Stimulated activated CD8-positive, alpha-beta memory T cell treated with anti-CD3 and anti-CD28 coated beads, Interleukin-15, amount 100 ng/mL, for 48 hours (primary cell): ENCODE measurements around the gene NEK6.

Experiments used
- DNase-seq, 2 donors: peaks; one replicate each; pipeline ENCODE4 v3.0.0-alpha.2; 2020; ENCODE audit warnings: low read depth in 2 of 2

NEK6 gene

GRCh38 chr9:124354346-124355038, 96.7 kb downstream of the NEK6 start:
- DNase-seq, result no peak

DNA sequence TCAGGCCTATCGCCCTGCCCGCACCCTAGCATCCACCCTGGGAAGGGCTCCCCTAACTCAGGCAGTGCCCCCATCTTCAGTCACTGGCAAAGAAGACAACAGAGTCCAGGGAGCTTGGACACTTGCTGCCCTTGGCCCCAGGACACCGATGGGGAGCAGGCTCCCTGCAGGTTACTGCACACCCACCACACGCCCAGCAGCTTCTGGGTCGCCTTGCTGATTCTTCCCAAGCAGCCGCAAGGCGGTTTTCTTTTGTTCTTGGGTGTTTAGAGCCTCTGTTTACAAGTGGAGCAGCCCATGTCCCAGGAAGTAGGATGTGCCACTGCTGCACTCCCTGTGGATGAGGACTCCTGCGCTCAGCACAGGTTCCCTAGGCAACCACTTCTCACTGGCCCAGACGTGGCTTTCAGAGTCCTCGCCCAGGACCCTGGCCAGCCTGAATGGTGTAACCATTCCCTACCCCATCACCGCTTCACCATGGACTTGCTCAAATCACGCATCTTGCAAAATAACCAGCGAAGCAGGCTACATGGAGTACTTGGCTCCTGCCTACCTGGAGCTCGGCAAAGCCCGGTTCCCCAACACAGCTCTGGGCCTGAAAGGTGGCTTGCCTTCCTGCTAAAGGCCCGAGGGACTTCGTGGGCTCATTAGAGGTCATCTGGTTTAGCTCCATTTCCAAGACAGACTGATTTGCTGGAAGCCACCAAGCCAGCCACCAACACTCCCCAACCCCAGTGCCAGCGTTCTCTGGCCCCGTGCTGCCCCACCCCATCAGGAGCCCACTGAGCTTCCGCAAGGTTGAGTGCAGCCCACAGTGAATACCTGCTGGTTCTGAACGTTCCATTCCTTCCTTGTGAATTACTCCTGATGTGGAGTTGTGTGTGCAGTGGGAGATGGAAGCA, 97.5 kb downstream of the NEK6 start:
- DNase-seq, result no peak

DNA sequence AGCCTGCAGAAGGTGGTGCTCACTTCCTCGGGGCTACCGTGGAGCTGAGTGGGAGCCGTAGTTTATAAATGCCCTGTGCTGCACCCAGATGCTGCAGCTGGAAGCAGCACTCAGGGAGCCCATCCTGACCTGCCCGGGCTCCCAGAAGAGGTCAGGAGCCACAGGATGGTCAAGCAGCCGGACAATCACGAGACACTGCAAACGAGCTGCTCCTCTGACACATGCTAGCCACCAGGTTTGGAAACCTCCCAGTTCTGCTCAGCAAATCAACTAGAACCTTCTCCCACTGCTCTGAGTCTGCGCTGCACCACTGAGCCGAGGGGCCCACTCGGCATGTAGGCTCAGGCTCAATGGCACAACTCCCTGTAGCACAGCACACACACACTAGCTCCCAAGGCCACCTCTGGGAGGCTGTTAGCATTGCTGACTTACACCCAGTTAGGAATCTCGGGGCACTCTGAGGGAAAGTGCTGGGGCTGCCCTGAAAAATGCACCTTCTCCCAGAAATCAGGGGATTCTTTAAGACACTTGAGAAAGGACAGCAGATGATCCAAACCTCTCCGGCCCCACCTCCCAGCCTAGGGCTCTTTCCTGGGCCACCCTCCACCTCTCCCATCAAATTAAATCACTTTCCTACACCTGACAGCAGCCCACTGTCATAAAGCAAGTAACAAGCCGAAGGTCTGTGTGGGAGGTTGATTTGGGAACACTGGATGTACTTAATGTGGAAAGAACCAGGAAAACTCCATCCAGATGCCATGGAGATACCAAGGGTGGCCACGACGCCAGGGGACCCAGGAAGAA, 98.4 kb downstream of the NEK6 start:
- DNase-seq, result no peak

DNA sequence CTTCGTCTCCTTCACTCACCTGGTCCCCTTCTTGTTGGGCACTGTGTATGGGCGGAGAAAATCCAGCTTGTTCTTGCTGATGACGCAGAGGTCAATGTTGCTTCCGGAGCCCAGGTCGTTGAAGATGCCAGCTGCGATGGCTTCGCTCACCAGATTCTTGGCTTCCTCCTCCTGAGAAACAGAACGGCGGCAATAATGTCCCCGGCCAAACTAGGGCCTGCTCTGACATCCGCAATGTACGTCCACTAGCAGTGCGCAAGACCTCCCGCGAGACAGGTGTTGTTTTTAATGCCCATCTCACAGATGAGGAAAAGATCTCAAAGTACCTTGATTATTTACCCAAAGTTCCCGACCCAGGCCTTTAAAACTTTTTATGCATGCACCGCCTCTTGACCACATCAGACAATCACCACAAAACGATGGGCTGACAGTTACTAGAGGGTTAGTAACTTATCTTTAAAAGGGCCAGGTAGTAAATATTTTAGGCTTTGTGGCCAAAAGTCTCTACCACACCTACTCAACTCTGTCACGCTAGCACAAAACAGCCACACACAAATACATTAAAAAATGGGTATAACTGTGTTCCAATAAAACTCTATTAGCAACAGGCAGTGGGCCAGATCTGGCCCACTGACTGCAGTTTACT, 99.1 kb downstream of the NEK6 start:
- DNase-seq, result no peak

DNA sequence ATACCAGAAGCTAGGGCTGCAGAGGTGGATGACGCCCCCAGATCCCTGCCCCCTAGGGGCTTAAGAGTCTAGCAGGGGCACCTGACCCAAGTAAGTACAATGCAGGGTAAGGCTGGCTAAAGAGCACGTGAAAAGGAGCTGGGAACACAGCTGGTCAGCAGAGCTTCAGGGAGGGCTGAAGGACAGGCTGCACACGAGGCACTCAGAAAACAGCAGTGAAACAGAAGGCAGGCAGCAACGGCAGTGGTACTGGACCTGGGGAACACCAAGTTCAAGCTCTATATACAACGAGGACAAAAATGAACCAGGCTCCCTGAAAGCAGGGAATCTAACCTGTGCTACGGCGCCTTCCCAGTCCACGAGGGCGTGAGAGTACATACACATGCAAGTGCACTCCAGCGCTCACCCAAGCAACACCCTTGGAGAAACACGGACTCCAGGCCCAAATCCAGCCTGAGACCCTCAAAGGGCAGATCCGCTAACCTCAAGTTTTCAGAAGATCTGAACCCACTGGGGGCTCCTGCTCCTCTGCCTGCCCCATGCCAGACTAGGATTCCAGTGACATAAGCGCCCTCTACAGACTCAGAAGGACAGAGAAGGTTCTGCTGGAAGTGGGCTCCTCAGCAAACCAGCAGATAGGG, 100.1 kb downstream of the NEK6 start:
- no peak for DNase-seq

- DNase-seq, result no peak
Measured at GRCh38 chr9:124358631-124359030, 100.9 kb downstream of the NEK6 start.

DNA sequence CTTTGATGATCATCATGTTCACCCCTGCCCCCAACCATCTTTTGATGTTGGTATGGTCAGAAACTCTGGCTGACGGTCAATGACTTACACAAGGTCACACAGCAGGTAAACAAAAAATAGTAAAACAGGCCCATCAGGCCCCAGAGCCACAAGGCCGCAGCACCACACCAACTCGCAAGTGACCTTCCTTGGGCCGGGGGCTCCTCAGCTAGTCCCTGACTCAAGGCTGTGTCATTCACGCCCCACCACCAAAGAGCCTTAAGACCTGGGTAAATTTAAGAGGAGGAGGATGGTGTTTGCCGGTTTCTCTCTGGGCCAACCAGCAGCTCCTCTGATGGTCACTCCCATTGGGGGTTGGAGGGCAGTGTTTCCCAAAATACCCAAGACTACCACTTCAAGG, 101.7 kb downstream of the NEK6 start:
- DNase-seq, result no peak

- no peak for DNase-seq
Measured at GRCh38 chr9:124359855-124360678, 102.3 kb downstream of the NEK6 start.

GRCh38 chr9:124361128-124361527, 103.4 kb downstream of the NEK6 start:
- DNase-seq, result no peak

GRCh38 chr9:124363326-124364096, 105.8 kb downstream of the NEK6 start:
- DNase-seq, result no peak

- no peak for DNase-seq
Measured at GRCh38 chr9:124364141-124364540, 106.4 kb downstream of the NEK6 start.

DNA sequence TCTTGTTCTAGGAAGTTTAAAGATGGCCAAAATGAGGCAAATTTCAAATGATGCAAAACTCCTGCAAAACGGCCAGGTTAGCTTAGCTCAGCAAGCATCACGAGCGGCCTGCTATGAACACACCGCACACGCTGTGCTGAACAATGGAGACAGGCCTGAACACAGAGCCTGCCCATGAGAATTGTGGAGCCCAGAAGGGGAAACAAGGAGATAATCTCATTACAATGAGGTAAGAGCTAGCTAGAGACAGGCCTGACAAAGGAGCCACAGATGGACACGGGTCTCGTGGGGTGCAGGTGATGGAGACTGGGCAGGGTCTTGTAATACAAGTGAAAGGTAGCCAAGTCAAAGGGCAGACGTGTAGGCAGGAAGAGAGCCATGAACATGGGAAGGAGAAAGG, 107.3 kb downstream of the NEK6 start:
- DNase-seq, result no peak

- no peak for DNase-seq
Measured at GRCh38 chr9:124366476-124367220, 108.9 kb downstream of the NEK6 start.

DNA sequence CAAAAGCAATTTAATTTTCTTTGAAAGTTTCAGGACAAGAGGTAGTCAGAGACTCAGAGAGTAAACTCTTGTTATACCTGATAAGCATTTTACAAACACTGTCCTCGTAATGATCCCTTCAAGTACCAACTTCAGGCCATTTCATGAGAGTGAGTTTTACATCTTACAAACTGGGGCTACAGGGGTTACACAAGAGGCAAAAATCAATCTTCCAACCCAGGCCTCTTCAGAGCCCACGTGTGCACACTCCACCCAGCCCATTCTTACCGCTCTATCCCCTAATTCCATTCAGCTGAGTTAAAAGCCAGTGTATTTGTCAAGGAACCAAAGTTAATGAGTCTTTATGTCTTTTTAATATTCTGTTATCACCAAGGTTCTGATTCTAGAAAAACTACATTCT, 110.9 kb downstream of the NEK6 start:
- DNase-seq, result no peak

DNA sequence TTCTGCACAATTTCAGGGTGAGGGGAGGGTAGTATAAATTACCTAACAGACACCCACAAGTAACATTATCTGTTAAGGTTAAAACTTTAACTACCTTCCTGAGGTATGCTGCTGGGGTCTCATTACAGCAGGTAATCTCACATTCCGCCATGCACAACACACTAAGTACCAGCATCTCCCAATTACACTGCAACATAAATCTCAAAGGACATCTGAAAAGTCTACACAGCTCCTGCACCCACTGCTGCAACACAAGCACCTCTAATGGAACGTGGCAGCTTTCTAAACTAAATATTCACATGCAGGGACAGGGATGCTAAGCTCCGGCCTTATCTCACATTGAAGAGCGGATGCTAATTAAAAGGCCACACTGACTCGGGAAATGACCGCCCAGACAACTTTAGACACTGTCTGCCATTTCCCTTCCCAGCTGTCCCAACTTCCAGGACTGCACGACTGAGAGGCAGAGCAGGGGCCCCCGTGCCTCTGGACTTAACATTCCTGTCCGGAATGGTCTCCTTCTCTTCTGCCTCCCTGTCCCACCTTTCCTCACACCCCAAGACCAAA, 111.6 kb downstream of the NEK6 start:
- DNase-seq, result no peak

DNA sequence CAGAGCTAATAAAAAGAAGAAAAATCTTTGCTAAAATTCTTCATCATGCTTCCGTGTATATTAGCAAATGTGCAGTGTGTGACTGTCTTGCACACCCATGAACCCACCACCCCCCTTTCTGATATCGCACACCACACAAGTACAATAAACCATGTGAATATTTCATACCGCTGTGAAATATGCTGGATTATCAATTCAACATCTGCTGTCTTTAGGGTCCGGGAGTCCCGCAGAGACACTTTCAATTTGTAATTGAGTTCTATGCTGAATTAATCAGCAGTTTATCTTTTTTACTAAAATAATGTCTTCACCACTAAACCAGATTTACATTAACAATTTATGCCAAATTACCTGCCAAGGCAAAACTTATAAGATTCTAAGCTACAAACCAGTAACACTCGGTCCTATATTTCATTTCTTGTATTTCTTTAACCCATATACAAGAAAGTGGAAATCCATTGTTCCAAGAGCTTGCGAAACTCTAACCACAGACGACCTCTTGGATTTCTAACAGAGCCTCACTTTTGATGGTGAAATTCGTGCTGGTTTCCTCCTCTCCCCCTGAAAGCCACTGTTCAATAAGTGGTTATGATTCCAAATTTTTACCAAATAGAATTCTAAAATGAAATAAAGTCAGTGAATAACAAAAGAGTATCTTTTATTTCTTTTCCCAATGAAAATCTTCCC, 113.3 kb downstream of the NEK6 start:
- DNase-seq, result no peak

- DNase-seq, result no peak
Measured at GRCh38 chr9:124372038-124372437, 114.3 kb downstream of the NEK6 start.

DNA sequence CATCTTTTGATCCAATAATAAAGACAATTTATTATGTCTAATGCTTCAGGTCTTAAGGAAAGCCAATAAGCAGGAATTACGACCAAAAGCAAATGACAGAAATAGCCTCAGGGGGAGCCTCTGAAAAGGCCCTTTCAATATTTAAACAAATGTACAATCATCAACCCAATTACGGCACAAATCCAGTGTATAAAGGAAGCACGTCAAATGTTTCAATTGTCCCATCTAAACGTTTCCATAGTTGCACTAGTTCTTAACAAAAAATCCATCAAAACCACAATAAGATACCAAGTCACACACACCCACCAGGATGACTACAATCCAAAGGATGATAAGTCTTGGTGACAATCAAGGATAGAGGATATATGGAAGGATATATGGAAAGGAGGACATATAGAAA, 115.6 kb downstream of the NEK6 start:
- no peak for DNase-seq
